ENCODE data around the gene ANKRD13A. TPM values are rescaled to one million over a fixed set of nuclear protein-coding genes. Genes with fewer than 3 reads are reported as not detected.

ANKRD13A gene
- total and polyA plus RNA-seq, 2 of the 13 experiments (the other 11 are each of a cell fraction or from before 2014, with no cell fraction given) = 34.1 to 41.6 TPM

- H2AFZ ChIP-seq (ENCODE audit: low read length) = no peak overlapping the region
- H3K27me3 ChIP-seq (ENCODE audit: control insufficient read depth in 1 of 2, insufficient read depth in 2 of 2, low read length in 2 of 2) = no peaks in the 10 kb centered on the region
- POLR2A ChIA-PET = no interaction called here
- no peak for DNase-seq (ENCODE audit: low spot score)
- TF ChIP-seq ZNF546 (CRISPR knock-in tag; conservative IDR thresholded peaks at IDR 0.05) (no peak), ZNF274 (CRISPR knock-in tag; IDR thresholded peaks at IDR 0.05) (no peak), MAFF (IDR thresholded peaks at IDR 0.05; ENCODE audit: low read depth, low read length) (no peak), RBAK (CRISPR knock-in tag; IDR thresholded peaks at IDR 0.05) (no peak), HCFC1 (IDR thresholded peaks at IDR 0.05; ENCODE audit: low read depth, low read length) (no peak), NCOA5 (CRISPR knock-in tag; IDR thresholded peaks at IDR 0.05) (no peak), TEF (CRISPR knock-in tag; IDR thresholded peaks at IDR 0.05) (no peak), AGO2 (optimal IDR thresholded peaks at IDR 0.05; ENCODE audit: low read depth, low read length) (no peak), ZNF441 (CRISPR knock-in tag; IDR thresholded peaks at IDR 0.05; ENCODE audit: borderline replicate concordance) (no peak), SP4 (CRISPR knock-in tag; IDR thresholded peaks at IDR 0.05) (no peak), JDP2 (CRISPR knock-in tag; IDR thresholded peaks at IDR 0.05; ENCODE audit: borderline replicate concordance) (no peak), ZNF136 (CRISPR knock-in tag; IDR thresholded peaks at IDR 0.05; ENCODE audit: low read depth) (no peak)
- H3K79me2 ChIP-seq (ENCODE audit: insufficient read depth, low read length) = no peaks in the 10 kb centered on the region
- 94% methylated on average over 6 of the region's 6 CpGs for WGBS (ENCODE audit: low lambda C conversion rate)
- intact Hi-C loops (cut with micrococcal nuclease; ENCODE audit: unreplicated experiment) (no loop called here), in situ Hi-C loops (cut with HindIII; ENCODE audit: extremely low pct_ligation_motif_present, low pct_unique_long_range_greater_than_20kb) (no loop called here)
- no TSS peak for BruUV-seq (replicated peaks)
- no peaks in the 10 kb centered on the region for H3K9me3 ChIP-seq (ENCODE audit: low read length)
- H4K20me1 ChIP-seq (ENCODE audit: insufficient read depth, low read length) = no peaks in the 10 kb centered on the region
- no peak overlapping the region for H3K4me3 ChIP-seq (replicated peaks in 1 of 3; ENCODE audit: insufficient read depth in 1 of 3, low read depth in 2 of 3, low read length in 3 of 3)
- peaks cover 22 to 56% of the 10 kb centered on the region in 2 experiments for H3K36me3 ChIP-seq (replicated peaks in 1 of 2; ENCODE audit: control insufficient read depth in 1 of 2, insufficient read depth in 2 of 2, low read length in 2 of 2)
- no peak overlapping the region for H3K27ac ChIP-seq (ENCODE audit: extremely low read length, insufficient read depth, low read length)
- no peak overlapping the region for H3K4me2 ChIP-seq (ENCODE audit: low read depth, low read length)
- no peak for FAIRE-seq
- no peak overlapping the region for H3K9ac ChIP-seq (ENCODE audit: insufficient read depth, low read depth, low read length)
- H3K4me1 ChIP-seq (ENCODE audit: insufficient read depth, low read length) = peaks cover 3% of the 10 kb centered on the region; the same call in 1 of the 2 replicates
- CTCF ChIA-PET (ENCODE audit: low intra/inter-chr PET ratio, low total read pairs) = no interaction called here
- ATAC-seq = no peak
Measured at GRCh38 chr12:109961612-109962011, 37.6 kb upstream of the ANKRD13A start.

All from HepG2 (cell line).